NCI-H524 treated with DMSO at 0.1 percent for 48 hours (cell line): ENCODE data around the gene GNG2.
A peak's percentile ranks its signal among the peaks of the same experiment; 100 is the strongest.

ENCODE experiments used
- DNase-seq: peaks from one replicate; lab custom pipeline; 2025; lab: John Stamatoyannopoulos, UW

Gene GNG2

DNA sequence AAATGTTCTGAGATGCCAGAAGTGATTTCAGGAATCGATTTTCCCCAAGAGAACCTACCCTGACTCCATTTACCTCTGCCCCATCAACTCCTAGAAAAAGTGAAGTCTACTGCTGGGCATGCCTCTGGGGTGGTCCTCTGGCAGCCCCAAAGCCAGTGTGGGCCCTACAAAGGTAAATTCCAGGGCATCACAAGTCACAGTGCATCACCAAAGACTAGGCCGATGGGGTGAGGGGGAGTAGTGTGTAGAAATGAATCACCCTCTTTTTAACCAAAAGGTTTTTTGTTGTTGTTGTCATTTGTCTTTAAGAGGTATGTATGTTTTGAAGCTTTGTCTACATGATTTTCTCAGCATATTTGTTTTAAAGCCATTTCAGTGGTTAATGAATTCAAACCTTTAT, 82.6 kb downstream of the GNG2 start:
- DNase-seq: no peak

DNA sequence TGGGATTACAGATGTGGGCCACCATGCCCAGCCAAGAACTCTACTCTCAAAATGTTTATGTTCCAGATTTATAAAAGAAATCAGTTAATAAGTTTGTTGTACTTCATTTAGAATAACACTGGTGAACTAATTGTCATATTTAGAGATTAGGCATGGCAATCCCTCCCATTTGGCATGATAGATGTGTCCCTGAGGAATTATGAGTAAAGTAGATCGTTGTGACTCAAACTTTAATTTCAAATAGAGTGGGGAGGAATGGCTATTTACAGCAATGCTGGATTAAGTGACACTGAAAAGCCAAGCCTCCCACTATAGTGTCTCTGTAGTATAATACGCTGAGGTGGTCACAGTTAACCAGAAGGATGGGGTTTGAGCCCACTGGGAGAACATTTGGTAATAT, 89.6 kb downstream of the GNG2 start:
- DNase-seq: no peak

DNA sequence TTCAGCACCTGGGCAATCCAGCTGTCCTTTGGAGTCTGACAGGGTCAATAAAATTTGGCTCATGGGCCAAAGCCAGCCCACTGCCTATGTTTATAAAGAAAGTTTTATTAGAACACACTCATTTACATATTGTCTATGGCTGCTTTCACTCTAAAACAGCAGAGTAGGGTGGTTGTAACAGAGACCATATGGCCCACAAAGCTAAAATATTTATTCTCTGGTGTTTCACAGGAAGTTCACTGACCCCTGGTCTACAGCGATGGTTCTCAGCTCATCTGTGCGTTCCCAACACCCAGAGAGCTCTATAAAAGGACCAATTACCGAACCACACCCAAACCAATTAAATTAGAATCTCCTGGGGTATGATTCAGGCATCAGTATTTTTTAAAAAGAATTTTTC, 91.2 kb downstream of the GNG2 start:
- DNase-seq: no peak

DNA sequence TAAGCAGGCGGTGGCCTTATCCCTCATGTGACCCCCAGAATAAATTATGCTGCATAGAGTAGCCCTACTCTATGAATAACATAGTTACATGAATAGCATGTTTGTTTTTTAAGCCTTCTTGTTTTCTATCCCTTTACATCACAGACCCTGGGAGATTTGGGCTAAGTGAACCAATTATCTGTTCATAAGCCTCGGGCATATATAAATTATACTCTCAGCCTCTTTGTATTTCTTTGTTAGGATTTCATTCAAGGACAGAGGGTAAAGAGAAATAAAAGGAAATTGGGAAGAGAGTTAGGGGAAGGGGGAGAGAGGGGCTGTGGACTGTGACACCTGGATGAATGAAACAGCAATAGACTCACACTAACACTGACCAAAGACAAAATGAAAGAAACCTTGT, 93.6 kb downstream of the GNG2 start:
- DNase-seq: no peak

DNA sequence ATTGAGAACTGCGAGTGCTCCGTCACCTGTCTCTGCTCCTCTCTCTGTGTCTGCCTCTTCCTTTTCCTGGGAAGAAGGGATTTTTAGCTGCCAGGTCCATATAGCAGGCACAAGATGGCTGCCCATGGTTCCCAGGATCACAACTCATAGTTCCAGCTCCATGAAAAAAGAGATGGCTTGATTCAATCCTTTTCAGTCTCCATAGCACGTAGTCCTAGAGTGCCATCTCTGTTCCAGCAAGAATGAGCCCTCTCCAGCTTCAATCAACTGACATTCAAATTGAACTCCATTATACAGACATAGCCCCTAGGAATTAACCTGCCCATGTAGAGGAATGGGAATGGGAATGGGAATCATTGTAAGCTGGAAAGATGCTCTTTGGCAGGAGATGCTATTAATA, 94.2 kb downstream of the GNG2 start:
- DNase-seq: no peak

DNA sequence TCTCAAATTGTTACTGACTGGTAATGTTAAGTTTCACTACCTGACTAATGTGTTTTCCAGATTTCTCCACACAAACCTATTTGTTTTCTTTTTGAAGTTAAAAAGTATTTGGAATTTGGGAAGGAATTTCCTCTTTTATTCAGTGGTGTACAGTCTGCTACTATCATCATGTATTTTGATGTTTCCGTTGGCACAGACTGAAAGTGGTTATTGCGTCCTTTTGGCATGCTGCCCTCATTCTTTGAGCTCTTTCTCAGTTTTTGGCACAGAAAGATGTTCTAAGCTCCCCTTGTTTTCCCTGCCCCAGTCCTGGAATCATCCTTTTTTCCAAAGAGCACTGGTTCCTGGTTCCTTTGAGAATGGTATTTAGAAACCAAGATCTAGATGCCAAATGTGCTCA, 97.5 kb downstream of the GNG2 start:
- DNase-seq: no peak

DNA sequence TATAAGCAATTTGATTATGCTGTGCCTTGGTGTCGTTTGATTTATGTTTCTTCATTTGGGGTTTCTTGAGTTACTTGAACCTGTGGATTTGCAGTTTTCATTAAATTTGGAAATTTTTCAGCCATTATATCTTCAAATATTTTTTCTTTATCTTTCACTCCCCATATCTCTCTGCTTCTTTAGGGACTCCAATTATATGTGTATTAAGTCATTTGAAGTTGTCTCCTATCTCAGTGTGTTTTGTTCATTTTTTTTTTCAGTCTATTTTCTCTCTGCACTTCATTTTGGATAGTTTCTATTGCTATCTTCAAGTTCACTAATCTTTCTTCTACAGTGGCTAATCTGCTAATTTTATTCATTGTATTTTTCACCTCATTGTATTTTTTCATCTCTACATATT, 99.5 kb downstream of the GNG2 start:
- DNase-seq: no peak

DNA sequence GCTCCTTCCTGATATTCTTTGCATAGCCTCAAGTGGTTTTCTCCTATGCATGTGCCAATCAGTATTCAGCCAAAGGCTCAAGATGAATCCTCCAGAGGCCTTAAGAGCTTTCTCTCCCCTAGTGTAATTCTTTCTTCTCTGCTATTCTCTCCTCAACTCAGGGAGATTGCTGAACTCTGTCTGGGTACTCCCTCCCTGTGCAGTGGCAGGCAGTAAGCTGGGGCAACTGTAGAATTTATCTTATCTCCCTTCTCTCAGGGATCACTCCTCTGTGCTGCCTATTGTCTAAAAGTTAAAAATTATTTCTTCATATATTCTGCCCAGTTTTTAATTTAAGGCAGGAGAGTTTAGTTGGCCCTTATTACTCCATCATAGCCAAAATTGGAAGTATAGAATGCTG, 100.5 kb downstream of the GNG2 start:
- no peak for DNase-seq

DNA sequence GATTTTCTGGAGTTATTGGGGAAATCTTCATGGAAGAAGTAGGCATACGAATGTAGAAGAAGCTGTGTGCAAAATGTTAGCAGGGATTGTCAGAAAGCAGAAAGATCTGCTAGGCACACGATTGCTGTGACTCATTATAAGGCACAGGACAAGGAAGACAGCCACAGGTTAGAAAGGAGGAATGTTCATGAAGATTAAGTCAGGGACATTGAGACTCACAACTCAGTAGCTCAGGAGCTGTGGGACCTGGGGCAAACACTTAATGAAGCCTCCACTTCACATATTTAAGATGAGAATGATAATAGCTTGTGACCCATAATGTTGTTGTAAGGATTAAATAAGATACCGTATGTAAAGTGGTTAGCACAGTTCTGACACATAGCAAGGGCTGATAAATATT, 102.3 kb downstream of the GNG2 start:
- DNase-seq: no peak

DNA sequence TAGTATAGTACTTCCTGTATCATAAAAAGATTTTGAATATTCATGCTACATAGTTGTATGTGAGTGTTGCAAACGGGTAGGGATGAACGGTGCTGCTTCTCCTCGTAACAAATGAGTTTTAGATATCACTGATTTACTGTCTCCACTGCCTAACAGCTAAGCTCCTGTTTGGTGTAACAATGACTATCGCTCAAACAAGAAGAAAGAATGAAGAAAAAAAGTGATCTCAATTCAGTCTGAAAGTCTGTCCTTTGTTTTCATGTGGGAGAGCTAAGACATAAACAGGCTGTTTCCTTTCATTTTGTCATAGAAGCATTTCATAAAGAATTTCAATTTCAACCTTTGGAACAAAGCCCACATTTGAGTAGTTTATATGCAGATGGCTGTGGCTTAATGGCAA, 102.9 kb downstream of the GNG2 start:
- no peak for DNase-seq

DNA sequence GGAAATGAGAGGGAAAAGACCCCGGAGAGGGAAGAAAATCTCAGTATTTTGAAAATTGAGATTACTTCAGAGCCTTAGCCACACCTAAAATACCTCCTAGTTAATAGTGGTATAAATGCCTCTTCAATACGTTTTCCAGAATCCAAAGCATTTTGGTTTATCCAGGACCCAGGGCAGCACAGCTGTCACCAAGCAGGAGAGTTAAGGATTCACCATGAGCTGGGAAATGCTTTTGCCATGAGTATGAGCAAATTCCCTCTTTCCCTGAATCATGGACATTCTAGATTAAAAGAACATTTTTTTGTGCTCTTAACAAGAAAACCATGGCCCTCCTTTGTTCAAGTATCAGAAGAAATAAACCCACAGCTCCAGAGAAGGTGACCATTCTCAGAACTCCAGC, 107.1 kb downstream of the GNG2 start:
- DNase-seq: no peak

DNA sequence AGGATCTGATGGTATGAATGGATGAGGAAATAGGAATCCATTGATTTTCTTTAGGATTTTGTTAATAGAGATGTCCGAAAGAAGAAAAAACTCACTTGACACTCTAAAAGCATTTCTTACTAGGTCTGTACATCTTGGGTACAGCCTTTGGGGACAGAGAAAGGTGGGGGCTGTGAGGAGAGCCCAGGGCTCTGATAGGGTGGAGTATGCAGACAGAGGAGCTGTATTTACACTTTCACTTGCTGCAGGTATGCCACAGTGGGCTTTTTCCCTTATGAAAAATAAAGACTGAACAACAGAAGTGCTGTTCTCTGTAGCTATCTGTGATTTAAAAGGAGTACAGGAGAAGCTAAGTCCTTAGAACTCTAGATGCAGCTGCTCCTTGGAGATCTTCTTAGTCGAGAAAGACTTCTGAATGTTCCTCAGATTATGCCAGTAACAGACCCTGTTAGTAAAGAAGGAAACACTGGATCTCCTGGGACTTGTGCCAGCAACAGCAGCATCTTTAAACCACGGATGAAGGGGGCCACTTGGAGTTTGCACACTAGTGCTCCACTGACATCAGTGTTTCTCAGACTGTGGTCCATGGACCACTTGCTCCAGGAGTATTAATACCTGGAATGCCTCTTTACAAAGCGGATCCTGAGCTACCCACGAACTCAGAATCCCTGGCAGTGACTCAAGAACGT, 109.6 kb downstream of the GNG2 start:
- no peak for DNase-seq

DNA sequence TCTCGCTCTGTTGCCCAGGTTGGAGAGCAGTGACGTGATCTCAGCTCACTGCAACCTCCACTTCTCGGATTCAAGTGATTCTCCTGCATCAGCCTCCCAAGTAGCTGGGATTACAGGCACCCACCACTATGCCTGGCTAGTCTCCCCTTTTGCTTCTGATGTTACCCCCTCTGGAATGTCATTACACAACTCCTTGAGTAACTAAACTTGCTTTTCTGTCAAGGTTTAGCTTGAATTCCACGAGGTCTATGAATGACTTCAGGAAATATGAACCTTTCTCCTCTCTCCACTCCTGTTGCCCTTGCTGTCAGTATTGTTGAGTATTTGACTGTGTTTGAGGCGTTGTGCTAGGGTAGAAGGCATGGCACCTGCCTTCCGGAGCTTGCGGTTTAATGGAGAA, 112.2 kb downstream of the GNG2 start:
- no peak for DNase-seq

DNA sequence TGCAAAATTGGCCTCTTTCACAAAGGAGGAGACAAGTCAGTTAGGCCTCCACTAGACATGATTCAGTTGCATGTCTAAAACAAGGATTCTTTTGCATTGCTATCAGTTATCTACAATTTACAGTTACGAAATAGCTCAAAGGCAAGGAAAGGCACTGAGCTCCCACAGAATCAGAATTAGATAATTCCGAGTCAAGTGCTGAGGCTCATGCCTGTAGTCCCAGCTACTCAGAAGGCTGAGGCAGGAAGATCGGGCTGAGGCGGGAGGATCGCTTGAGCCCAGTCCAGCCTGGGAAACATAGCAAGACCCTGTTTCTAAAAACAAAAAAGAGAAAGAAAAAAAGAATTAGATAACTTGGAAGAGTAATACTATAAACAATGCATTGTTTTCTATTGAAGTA, 116.7 kb downstream of the GNG2 start:
- no peak for DNase-seq

DNA sequence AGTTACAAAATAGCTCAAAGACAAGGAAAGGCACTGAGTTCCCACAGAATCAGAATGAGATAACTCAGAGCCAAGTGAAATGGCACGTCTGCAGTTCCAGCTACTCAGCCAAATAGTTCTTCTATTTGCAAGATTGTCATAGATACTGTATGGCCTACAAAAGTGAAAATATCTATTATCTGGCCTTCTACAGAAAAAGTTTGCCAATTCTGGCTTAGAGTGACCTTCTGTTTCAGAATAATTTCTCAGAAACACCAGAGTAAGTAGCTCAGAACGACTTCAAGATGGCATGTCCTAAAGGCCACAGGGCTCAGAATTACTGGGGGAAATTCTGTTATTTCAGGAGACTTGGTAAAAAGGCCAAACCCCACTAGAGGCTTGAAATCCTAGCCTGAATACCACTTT, 118.3 kb downstream of the GNG2 start:
- no peak for DNase-seq

DNA sequence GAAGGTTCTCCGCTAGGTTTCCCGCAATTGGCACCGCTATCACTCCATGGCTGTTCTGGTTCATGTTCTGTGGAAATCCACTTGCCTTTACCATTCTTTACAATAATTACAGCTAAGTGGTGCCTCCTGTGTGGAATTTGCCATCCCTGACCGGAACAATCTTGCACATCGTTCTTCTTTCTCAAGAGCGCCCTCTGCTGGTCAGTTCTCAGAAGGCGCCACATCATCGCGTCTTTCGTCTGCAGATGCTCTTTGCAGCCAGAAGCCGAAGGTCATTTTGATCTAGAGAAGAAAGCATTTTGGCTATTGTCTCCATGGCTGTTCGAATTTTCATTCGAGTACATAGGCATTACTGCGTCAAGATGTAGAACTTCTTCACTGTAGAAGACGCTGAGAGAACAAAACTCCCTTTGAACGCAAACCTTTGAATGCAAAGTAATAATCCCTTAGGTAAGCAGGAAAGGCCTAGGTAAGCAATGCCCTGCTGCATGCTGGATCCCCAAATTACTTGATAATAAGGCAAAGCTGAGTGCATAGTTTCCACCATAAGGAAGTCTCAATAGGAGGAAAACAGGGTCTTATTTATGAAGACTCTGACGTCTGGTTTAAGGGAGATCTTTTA, 118.8 kb downstream of the GNG2 start:
- DNase-seq: peak; percentile 39

DNA sequence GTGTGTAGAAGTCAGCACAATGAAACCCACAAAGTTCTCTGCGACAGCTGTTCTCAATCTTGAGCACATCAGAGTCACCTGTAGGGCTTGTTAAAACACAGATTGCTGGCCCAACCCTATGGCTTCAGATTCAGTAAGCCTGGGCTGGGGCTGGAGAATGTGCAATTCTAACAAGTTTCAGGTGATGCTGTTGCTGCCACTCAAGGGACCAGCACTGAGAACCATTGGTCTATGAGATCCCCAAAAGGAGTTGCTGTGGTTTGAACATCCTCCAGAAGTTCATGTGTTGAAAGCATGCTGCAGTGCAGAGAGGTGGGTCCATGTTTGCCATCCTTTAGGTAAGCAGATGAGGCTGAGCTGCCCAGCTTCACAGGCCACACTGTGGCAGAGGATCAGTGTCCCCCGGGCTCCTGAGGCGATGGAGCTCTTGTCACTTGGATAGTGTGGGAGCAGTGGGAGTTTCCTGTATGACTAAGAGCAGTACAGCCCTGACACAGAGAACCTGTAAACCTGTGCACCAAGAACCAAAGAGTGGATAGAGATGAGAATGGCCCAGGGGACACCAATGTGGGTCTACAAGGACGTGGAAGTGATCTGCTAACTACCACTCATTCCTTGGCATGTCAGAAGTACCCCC, 120.9 kb downstream of the GNG2 start:
- no peak for DNase-seq

DNA sequence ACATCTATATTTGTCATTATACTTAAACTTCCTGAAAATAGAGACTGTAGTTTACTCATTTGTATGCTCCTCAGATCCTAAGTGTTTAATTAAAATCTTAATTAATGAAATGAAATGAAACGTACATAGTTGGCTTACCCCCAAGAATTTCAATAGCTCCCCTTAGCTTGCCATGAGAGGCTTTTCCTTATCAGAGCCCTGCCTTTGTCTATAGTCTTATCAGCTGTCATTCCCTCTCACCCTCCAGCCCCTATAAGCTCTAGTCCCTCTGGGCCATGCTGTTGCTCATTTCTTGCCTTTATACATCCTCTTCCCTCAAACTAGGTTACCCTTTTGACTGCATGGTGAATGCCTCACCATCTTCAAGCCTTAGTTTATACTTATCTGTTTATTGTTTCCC, 127.8 kb downstream of the GNG2 start:
- no peak for DNase-seq

DNA sequence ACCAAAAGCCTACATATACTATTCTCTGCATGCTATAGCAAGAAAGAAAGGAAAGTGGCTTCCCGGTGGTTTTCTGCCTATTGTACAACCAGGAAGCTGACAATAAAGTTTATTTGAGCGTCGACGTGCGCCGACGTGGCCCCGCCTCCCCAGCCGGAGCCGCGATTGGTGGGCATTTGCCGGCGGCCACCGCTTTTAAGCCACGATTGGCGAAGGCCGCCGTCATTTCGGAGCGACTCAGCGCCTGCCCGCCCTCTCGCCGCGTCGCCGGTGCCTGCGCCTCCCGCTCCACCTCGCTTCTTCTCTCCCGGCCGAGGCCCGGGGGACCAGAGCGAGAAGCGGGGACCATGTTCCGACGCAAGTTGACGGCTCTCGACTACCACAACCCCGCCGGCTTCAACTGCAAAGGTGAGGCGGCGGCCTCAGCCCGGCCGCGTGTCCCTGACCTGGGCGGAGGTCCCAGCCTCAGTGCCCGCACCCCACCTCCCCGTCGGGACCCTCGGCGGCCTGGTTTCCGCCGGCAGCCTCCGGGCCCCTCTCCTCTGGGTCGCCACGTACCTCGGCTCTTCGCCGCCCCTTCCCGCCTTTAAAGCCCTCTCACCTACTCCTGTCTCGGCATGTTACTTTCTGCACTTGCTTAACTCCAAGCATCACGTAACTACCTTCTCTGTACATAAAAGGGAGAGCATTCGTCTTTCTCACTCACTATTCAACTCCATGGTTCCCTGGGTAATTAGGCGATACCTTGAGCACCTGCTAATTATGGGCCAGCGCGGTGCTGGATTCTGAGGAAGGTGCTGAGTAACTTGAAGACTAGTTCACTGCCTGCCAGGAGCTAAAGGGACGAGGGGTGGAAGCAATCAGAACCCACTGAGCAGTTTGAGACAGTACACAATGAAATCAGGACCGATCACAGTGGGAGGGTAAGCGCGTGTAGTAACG, 129.2 kb downstream of the GNG2 start, which contains the start of gene RTRAF:
Gene RTRAF (plus strand): TSS at position 254 of the 942 bp plus-strand sequence. CDS start 94 bp downstream, at position 348.
- peak; percentile 92 for DNase-seq

DNA sequence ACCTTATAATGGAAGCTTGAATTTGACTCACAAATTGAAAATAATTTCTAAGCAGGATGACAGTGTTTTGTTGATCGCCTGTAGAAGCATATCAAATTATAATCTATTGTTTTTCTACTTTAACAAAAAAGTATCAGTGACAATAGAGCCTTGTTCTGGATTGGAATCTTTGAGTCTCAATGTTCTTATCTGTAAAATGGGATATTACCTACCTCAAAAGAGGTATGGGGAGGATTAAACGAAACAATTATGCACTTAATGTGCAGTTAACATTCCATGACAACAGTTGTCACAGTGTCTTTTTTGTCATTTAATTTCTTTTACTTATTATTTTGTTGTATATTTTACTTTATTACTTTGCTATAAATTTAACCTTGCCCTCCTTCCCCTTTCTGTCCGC, 130.1 kb downstream of the GNG2 start:
- no peak for DNase-seq

DNA sequence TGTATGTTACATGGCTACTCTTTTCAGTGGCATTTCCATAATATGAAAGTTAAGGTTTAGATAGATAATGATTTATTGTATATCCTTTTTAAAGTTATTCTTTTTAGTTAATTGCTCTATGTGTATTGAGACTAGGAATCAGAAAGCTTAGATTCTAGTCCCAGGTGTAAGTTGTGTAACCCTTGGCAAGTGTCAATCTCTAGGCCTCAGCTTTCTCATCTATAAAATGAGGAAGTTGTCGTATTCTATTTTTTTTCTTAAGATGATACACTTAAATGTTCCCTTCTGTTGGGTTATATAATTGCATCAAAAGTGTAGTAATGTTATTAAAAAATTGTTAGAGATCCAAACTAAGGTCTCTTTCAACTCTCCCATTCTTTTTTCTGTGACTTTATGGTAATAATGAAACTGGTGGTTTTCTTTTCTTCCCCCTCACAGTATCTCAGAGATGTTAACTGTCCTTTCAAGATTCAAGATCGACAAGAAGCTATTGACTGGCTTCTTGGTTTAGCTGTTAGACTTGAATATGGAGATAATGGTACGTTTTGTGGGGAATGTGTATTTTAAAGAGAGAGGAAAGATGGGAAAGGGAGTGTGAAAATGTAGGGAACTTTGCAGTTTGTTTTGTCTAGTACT, 133.0 kb downstream of the GNG2 start:
- DNase-seq: no peak

DNA sequence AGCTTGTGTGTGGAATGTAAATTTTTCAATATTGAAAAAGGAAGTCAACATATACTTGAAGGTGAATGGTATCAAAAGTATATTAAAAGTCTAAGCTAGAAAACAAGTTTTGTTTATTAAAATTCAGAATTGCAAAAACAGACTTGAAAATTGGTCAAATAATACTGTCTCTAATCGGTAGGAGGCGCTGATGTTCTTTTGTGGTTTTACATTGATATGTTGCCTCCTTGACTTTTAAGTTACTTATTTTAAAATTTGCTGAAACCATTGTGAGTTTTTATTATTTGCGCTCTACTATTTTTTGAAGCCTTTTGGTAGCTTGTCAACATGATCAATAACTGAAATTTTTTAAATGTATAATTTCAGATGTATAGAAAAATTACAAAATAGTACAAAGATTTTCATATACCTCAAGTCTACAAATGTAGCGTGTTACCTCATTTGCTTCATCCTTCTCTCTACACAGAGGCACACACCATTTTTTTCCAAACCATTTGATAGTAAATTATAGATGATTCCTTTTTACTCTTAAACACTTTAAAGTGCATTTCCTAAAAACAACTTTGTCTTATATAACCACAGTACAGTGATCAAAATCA, 135.8 kb downstream of the GNG2 start:
- DNase-seq: no peak
